Hematopoietic multipotent progenitor cell treated with erythropoietin and hydrocortisone succinate and interleukin-3 and kit ligand, for 8 days (in vitro differentiated cells): ENCODE measurements around the gene KIAA0825.
"Not testable (repeated sequence)": the region's sequence is repeated elsewhere in the genome, so short reads cannot be mapped to it uniquely, and the experiment has no call there.

Experiments used
- DNase-seq: peaks from one replicate; pipeline ENCODE4 v3.0.0-alpha.2; 2015

KIAA0825 gene

GRCh38 chr5:94217745-94218144, 400.7 kb downstream of the KIAA0825 start:
- DNase-seq, result no peak

GRCh38 chr5:94217216-94217615, 401.2 kb downstream of the KIAA0825 start:
- no peak for DNase-seq

- DNase-seq, result no peak
These were observed 405.9 kb downstream of the KIAA0825 start for GRCh38 chr5:94212476-94212875.

- no peak for DNase-seq
These were observed 408.5 kb downstream of the KIAA0825 start for GRCh38 chr5:94209774-94210355.

- no peak for DNase-seq
These were observed 409.1 kb downstream of the KIAA0825 start for GRCh38 chr5:94209272-94209671.

- no peak for DNase-seq
These were observed 418.8 kb downstream of the KIAA0825 start for GRCh38 chr5:94199566-94199965.

- DNase-seq, result no peak
These were observed 420.4 kb downstream of the KIAA0825 start for GRCh38 chr5:94197970-94198369.

GRCh38 chr5:94196953-94197352, 421.5 kb downstream of the KIAA0825 start:
- DNase-seq, result no peak

- DNase-seq, result no peak
These were observed 425.6 kb downstream of the KIAA0825 start for GRCh38 chr5:94192658-94193391.

GRCh38 chr5:94191604-94192003, 426.8 kb downstream of the KIAA0825 start:
- no peak for DNase-seq

- DNase-seq, result no peak
These were observed 429.7 kb downstream of the KIAA0825 start for GRCh38 chr5:94188725-94189124.

- no peak for DNase-seq
These were observed 433.5 kb downstream of the KIAA0825 start for GRCh38 chr5:94184870-94185269.

- no peak for DNase-seq
These were observed 436.5 kb downstream of the KIAA0825 start for GRCh38 chr5:94181895-94182294.

GRCh38 chr5:94180761-94181160, 437.6 kb downstream of the KIAA0825 start:
- DNase-seq, result no peak

- DNase-seq, result no peak
These were observed 442.5 kb downstream of the KIAA0825 start for GRCh38 chr5:94175912-94176311.

GRCh38 chr5:94174748-94175411, 443.5 kb downstream of the KIAA0825 start:
- DNase-seq, result no peak

GRCh38 chr5:94173100-94173499, 445.3 kb downstream of the KIAA0825 start:
- no peak for DNase-seq

- not testable (repeated sequence) for DNase-seq
These were observed 447.3 kb downstream of the KIAA0825 start for GRCh38 chr5:94171070-94171469.

- DNase-seq, result not testable (repeated sequence)
These were observed 448.2 kb downstream of the KIAA0825 start for GRCh38 chr5:94170158-94170557.

- DNase-seq, result no peak
These were observed 450.3 kb downstream of the KIAA0825 start for GRCh38 chr5:94168151-94168550.

GRCh38 chr5:94161801-94162200, 456.6 kb downstream of the KIAA0825 start:
- DNase-seq, result no peak

- no peak for DNase-seq
These were observed 459.3 kb downstream of the KIAA0825 start for GRCh38 chr5:94159144-94159543.

GRCh38 chr5:94157704-94158539, 460.5 kb downstream of the KIAA0825 start:
- DNase-seq, result no peak
